ENCODE measurements around the gene OR51I1. TPM values are rescaled to one million over a fixed set of nuclear protein-coding genes. Genes with fewer than 3 reads are reported as not detected.

The OR51I1 gene
- total RNA-seq, 3 donors from 2014 or later (not counting 1 experiment from before 2014, with no cell fraction given): not detected

DNA sequence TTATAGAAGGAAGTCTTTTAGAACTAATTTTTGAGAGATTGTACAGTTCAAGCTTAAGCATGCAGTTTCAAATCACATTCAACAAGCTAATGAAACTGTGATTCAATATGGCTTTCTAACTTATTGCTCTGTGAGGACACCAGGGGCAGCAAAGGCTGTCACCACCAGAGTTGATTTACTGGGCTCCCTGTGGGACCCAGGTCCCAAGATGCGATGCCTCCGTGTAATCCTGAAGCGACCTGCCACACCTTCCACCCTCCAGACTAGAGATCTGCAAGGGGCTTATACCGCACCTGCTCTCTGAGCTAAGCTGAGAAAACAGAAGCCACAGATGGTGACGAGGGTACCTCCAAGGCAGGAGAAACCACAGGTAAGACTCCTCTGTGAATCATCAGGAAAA, 20.3 kb downstream of the OR51I1 start:
- Mint-ChIP-seq H3K4me1 (no peaks in the 10 kb centered on the region), H3K36me3 (no peaks in the 10 kb centered on the region), H3K27me3 (ENCODE audit: low read depth in 2 of 2) (peaks cover 0 to 4% of the 10 kb centered on the region in 2 donors), H3K9me3 (peaks cover 0 to 5% of the 10 kb centered on the region in 2 donors), H3K4me3 (no peak overlapping the region), H3K27ac (no peak overlapping the region)
- ATAC-seq (no peak), DNase-seq (no peak)
- intact Hi-C loops (cut with micrococcal nuclease): no loop called here
- 79% methylated on average over 5 of the region's 5 CpGs for WGBS (ENCODE audit: insufficient coverage)
- Histone ChIP-seq H3K4me1 (ENCODE audit: control insufficient read depth, insufficient read depth, low read length) (no peaks in the 10 kb centered on the region), H3K4me3 (ENCODE audit: low read length) (no peak overlapping the region), H3K27me3 (ENCODE audit: control insufficient read depth, insufficient read depth, low read length) (no peaks in the 10 kb centered on the region), H3K27ac (ENCODE audit: low read length) (no peak overlapping the region), H3K36me3 (ENCODE audit: control insufficient read depth, insufficient read depth, low read length) (no peaks in the 10 kb centered on the region), H3K9me3 (ENCODE audit: control insufficient read depth, insufficient read depth, low read length) (no peaks in the 10 kb centered on the region)
- TF ChIP-seq, protein P1, sequence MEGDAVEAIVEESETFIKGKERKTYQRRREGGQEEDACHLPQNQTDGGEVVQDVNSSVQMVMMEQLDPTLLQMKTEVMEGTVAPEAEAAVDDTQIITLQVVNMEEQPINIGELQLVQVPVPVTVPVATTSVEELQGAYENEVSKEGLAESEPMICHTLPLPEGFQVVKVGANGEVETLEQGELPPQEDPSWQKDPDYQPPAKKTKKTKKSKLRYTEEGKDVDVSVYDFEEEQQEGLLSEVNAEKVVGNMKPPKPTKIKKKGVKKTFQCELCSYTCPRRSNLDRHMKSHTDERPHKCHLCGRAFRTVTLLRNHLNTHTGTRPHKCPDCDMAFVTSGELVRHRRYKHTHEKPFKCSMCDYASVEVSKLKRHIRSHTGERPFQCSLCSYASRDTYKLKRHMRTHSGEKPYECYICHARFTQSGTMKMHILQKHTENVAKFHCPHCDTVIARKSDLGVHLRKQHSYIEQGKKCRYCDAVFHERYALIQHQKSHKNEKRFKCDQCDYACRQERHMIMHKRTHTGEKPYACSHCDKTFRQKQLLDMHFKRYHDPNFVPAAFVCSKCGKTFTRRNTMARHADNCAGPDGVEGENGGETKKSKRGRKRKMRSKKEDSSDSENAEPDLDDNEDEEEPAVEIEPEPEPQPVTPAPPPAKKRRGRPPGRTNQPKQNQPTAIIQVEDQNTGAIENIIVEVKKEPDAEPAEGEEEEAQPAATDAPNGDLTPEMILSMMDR (IDR thresholded peaks at IDR 0.05): no peak

- Histone ChIP-seq H3K36me3 (ENCODE audit: control insufficient read depth, insufficient read depth, low read length) (no peaks in the 10 kb centered on the region), H3K27ac (ENCODE audit: low read length) (no peak overlapping the region), H3K4me1 (ENCODE audit: control insufficient read depth, insufficient read depth, low read length) (no peaks in the 10 kb centered on the region), H3K4me3 (ENCODE audit: low read length) (no peak overlapping the region), H3K9me3 (ENCODE audit: control insufficient read depth, insufficient read depth, low read length) (no peaks in the 10 kb centered on the region), H3K27me3 (ENCODE audit: control insufficient read depth, insufficient read depth, low read length) (no peaks in the 10 kb centered on the region)
- no peak for ATAC-seq
- intact Hi-C loops (cut with micrococcal nuclease): no loop called here
- TF ChIP-seq, protein P1 (IDR thresholded peaks at IDR 0.05): no peak
- Mint-ChIP-seq H3K27me3 (ENCODE audit: low read depth in 2 of 2) (peaks cover 10 to 23% of the 10 kb centered on the region in 2 donors), H3K36me3 (no peaks in the 10 kb centered on the region), H3K27ac (no peak overlapping the region), H3K4me3 (no peak overlapping the region), H3K9me3 (peaks cover 0 to 3% of the 10 kb centered on the region in 2 donors), H3K4me1 (no peaks in the 10 kb centered on the region)
- no peak for DNase-seq
Measured at GRCh38 chr11:5405173-5405572, 36.1 kb downstream of the OR51I1 start.

GRCh38 chr11:5398936-5399335, 42.4 kb downstream of the OR51I1 start:
- Histone ChIP-seq H3K4me1 (ENCODE audit: control insufficient read depth, insufficient read depth, low read length) (no peaks in the 10 kb centered on the region), H3K27ac (ENCODE audit: low read length) (no peak overlapping the region), H3K9me3 (ENCODE audit: control insufficient read depth, insufficient read depth, low read length) (peaks cover 3% of the 10 kb centered on the region), H3K27me3 (ENCODE audit: control insufficient read depth, insufficient read depth, low read length) (no peaks in the 10 kb centered on the region), H3K36me3 (ENCODE audit: control insufficient read depth, insufficient read depth, low read length) (no peaks in the 10 kb centered on the region), H3K4me3 (ENCODE audit: low read length) (no peak overlapping the region)
- DNase-seq (no peak), ATAC-seq (no peak)
- H3K9me3 Mint-ChIP-seq: no peaks in the 10 kb centered on the region
- H3K27ac Mint-ChIP-seq: no peak overlapping the region
- H3K4me3 Mint-ChIP-seq: no peak overlapping the region
- H3K27me3 Mint-ChIP-seq (ENCODE audit: low read depth in 2 of 2): peaks cover 0 to 3% of the 10 kb centered on the region in 2 donors
- TF ChIP-seq, protein P1 (IDR thresholded peaks at IDR 0.05): no peak
- H3K4me1 Mint-ChIP-seq: no peaks in the 10 kb centered on the region
- intact Hi-C loops (cut with micrococcal nuclease): no loop called here
- H3K36me3 Mint-ChIP-seq: no peaks in the 10 kb centered on the region

DNA sequence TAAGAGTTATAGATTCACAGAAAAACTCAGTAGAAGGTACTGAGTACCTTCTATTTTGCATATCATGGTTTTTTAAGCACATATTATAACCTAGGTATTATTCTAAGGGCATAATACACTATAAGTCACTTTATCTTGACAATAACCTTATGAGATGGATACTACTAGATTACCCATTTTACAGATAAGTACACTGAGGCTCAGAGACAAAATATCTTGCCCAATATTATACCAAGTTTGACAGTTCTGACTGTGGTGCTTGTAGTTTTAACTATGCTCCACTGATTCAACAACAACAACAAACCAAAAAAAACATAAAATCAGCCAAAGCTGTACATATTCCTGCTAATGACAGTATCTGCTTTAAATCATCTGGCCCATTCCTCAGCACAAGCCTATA, 47.2 kb downstream of the OR51I1 start:
- Mint-ChIP-seq H3K36me3 (no peaks in the 10 kb centered on the region), H3K4me3 (no peak overlapping the region), H3K4me1 (no peaks in the 10 kb centered on the region), H3K9me3 (no peaks in the 10 kb centered on the region), H3K27me3 (ENCODE audit: low read depth in 2 of 2) (no peaks in the 10 kb centered on the region), H3K27ac (no peak overlapping the region)
- ATAC-seq: no peak
- no peak overlapping the region for H3K4me3 ChIP-seq (ENCODE audit: low read length)
- H3K4me1 ChIP-seq (ENCODE audit: control insufficient read depth, insufficient read depth, low read length): no peaks in the 10 kb centered on the region
- TF ChIP-seq, protein P1 (IDR thresholded peaks at IDR 0.05): no peak
- H3K27me3 ChIP-seq (ENCODE audit: control insufficient read depth, insufficient read depth, low read length): no peaks in the 10 kb centered on the region
- peaks cover 3% of the 10 kb centered on the region for H3K9me3 ChIP-seq (ENCODE audit: control insufficient read depth, insufficient read depth, low read length)
- DNase-seq: no peak
- H3K27ac ChIP-seq (ENCODE audit: low read length): no peak overlapping the region
- H3K36me3 ChIP-seq (ENCODE audit: control insufficient read depth, insufficient read depth, low read length): no peaks in the 10 kb centered on the region
- intact Hi-C loops (cut with micrococcal nuclease): no loop called here

Other genes starting within 250 kb of the OR51I1 start
- gene OR51V1, start 240.8 kb downstream of the OR51I1 start, total RNA-seq: not detected
- gene HBB, start 214.4 kb downstream of the OR51I1 start, total RNA-seq: 10 to 100 TPM in 1 of 3 donors, 1 to 10 TPM in 1, not detected in 1; 2.6 to 10.6 TPM
- gene HBD, start 207.0 kb downstream of the OR51I1 start, total RNA-seq: not detected
- not detected for gene HBG1, start 191.7 kb downstream of the OR51I1 start, total RNA-seq
- not detected for gene HBG2, start 186.7 kb downstream of the OR51I1 start, total RNA-seq
- gene HBE1, start 171.6 kb downstream of the OR51I1 start, total RNA-seq: not detected
- not detected for gene OR51B4, start 139.6 kb downstream of the OR51I1 start, total RNA-seq
- gene OR51B2, start 117.2 kb downstream of the OR51I1 start, total RNA-seq: not detected
- not detected for gene OR51B5, start 98.0 kb downstream of the OR51I1 start, total RNA-seq
- not detected for gene OR51B6, start 90.0 kb downstream of the OR51I1 start, total RNA-seq
- not detected for gene OR51M1, start 57.7 kb downstream of the OR51I1 start, total RNA-seq
- gene OR51Q1, start 19.4 kb downstream of the OR51I1 start, total RNA-seq: not detected
- not detected for gene OR51I2, start 7.8 kb upstream of the OR51I1 start, total RNA-seq
- not detected for gene OR52D1, start 47.2 kb upstream of the OR51I1 start, total RNA-seq
- gene UBQLN3, start 68.4 kb upstream of the OR51I1 start, total RNA-seq: under 1 TPM in 2 of 3 donors, not detected in 1; 0.15 to 0.20 TPM
- 1 to 10 TPM in 1 of 3 donors, under 1 TPM in 1, not detected in 1; 0.61 to 1.3 TPM for gene UBQLNL, start 75.2 kb upstream of the OR51I1 start, total RNA-seq
- gene OR52H1, start 107.0 kb upstream of the OR51I1 start, total RNA-seq: under 1 TPM; 0.26 to 0.95 (median 0.70) TPM
- not detected for gene OR52B6, start 139.4 kb upstream of the OR51I1 start, total RNA-seq
- 1 to 10 TPM in 1 of 3 donors, not detected in 2; 1.1 TPM for gene TRIM6, start 155.1 kb upstream of the OR51I1 start, total RNA-seq
- gene TRIM34, start 183.5 kb upstream of the OR51I1 start, total RNA-seq: 10 to 100 TPM in 1 of 3 donors, 1 to 10 TPM in 2; 8.2 to 10.0 (median 9.9) TPM
- gene TRIM5, start 243.6 kb upstream of the OR51I1 start, total RNA-seq: 10 to 100 TPM; 16.3 to 24.4 (median 20.2) TPM
- gene TRIM22, start 248.3 kb upstream of the OR51I1 start, total RNA-seq: 100 to 1,000 TPM; 304 to 339 (median 334) TPM

Data from natural killer cell (primary cell).